H9 (cell line): ENCODE measurements around the gene NBEA. TPM values are rescaled to one million over a fixed set of nuclear protein-coding genes. Genes with fewer than 3 reads are reported as not detected.

Source experiments
- DNase-seq: peaks from one replicate; pipeline ENCODE4 v3.0.0-alpha.2; 2017
- H2AFZ ChIP-seq: one replicate; pipeline ENCODE4 v1.6.1; 2013; ENCODE audit warnings: mild to moderate bottlenecking, low read length, control low read depth, moderate library complexity
- H2AK5ac ChIP-seq: 2 replicates; pipeline ENCODE4 v1.6.1; 2013; ENCODE audit warnings: low read length, control low read depth, mixed read lengths; ENCODE audit not compliant: insufficient read length
- H2BK120ac ChIP-seq: one replicate; pipeline ENCODE4 v1.6.1; 2013; ENCODE audit warnings: low read depth, mild to moderate bottlenecking, low read length, control low read depth, inconsistent platforms; ENCODE audit not compliant: poor library complexity, severe bottlenecking
- H2BK12ac ChIP-seq: 2 replicates; pipeline ENCODE4 v1.6.1; 2013; ENCODE audit warnings: low read length, control low read depth, mixed read lengths, low read depth; ENCODE audit not compliant: insufficient read length
- H2BK15ac ChIP-seq: 2 replicates; pipeline ENCODE4 v1.6.1; 2013; ENCODE audit warnings: low read depth, low read length, control low read depth
- H2BK20ac ChIP-seq: one replicate; pipeline ENCODE4 v1.6.1; 2013; ENCODE audit warnings: low read depth, mild to moderate bottlenecking, low read length, control low read depth, inconsistent platforms; ENCODE audit not compliant: poor library complexity, severe bottlenecking
- H2BK5ac ChIP-seq: 2 replicates; pipeline ENCODE4 v1.6.1; 2013; ENCODE audit warnings: low read length, control low read depth, mixed read lengths; ENCODE audit not compliant: insufficient read length
- H3K14ac ChIP-seq: 2 replicates; pipeline ENCODE4 v1.6.1; 2013; ENCODE audit warnings: low read length, control low read depth; ENCODE audit not compliant: insufficient read depth
- H3K18ac ChIP-seq: 2 replicates; pipeline ENCODE4 v1.6.1; 2013; ENCODE audit warnings: low read depth, mild to moderate bottlenecking, mixed read lengths, low read length, control low read depth; ENCODE audit not compliant: insufficient read length
- H3K23ac ChIP-seq: 2 replicates; pipeline ENCODE4 v1.6.1; 2013; ENCODE audit warnings: low read length, control low read depth, mixed read lengths, low read depth; ENCODE audit not compliant: insufficient read length
- H3K23me2 ChIP-seq: 2 replicates; pipeline ENCODE4 v1.6.1; 2013; ENCODE audit warnings: low read depth, mild to moderate bottlenecking, mixed read lengths, low read length, control low read depth; ENCODE audit not compliant: insufficient read length, poor library complexity, severe bottlenecking
- H3K27ac ChIP-seq: 2 replicates; pipeline ENCODE4 v1.5.1; 2013; ENCODE audit warnings: low read length, control low read depth, mixed read lengths, low read depth; ENCODE audit not compliant: insufficient read length
- H3K27me3 ChIP-seq: 2 replicates; pipeline ENCODE4 v1.6.1; 2013; ENCODE audit warnings: low read length, control low read depth, inconsistent platforms; ENCODE audit not compliant: insufficient read depth
- H3K4ac ChIP-seq: 2 replicates; pipeline ENCODE4 v1.6.1; 2013; ENCODE audit warnings: low read depth, mild to moderate bottlenecking, control low read depth, inconsistent platforms, low read length, moderate library complexity
- H3K4me1 ChIP-seq: 2 replicates; pipeline ENCODE4 v1.6.1; 2013; ENCODE audit warnings: low read length, control low read depth, inconsistent platforms; ENCODE audit not compliant: insufficient read depth
- H3K4me2 ChIP-seq: 2 replicates; pipeline ENCODE4 v1.6.1; 2013; ENCODE audit warnings: low read length, control low read depth, mixed read lengths; ENCODE audit not compliant: insufficient read length, insufficient read depth
- H3K56ac ChIP-seq: 2 replicates; pipeline ENCODE4 v1.6.1; 2013; ENCODE audit warnings: low read depth, mild to moderate bottlenecking, mixed read lengths, low read length, control low read depth; ENCODE audit not compliant: insufficient read length
- H3K79me1 ChIP-seq: 2 replicates; pipeline ENCODE4 v1.6.1; 2013; ENCODE audit warnings: low read depth, mild to moderate bottlenecking, moderate library complexity, low read length, control low read depth, inconsistent platforms; ENCODE audit not compliant: insufficient read depth, poor library complexity, severe bottlenecking
- H3K79me2 ChIP-seq: 2 replicates; pipeline ENCODE4 v1.6.1; 2013; ENCODE audit warnings: low read length, control low read depth, inconsistent platforms; ENCODE audit not compliant: insufficient read depth
- H3K9ac ChIP-seq: 2 replicates; pipeline ENCODE4 v1.6.1; 2013; ENCODE audit warnings: low read length, control low read depth, mixed read lengths; ENCODE audit not compliant: insufficient read length; ENCODE audit errors: extremely low read depth
- H3K9me3 ChIP-seq: one replicate; pipeline ENCODE4 v1.6.1; 2013; ENCODE audit warnings: low read depth, low read length, inconsistent platforms; ENCODE audit not compliant: control insufficient read depth
- H3T11ph ChIP-seq: one replicate; pipeline ENCODE4 v1.6.1; 2013; ENCODE audit warnings: mild to moderate bottlenecking, low read length, control low read depth, inconsistent platforms
- H4K20me1 ChIP-seq: one replicate; pipeline ENCODE4 v1.6.1; 2013; ENCODE audit not compliant: control insufficient read depth, insufficient read length, insufficient read depth
- H4K5ac ChIP-seq: 2 replicates; pipeline ENCODE4 v1.6.1; 2013; ENCODE audit warnings: low read depth, mild to moderate bottlenecking, mixed read lengths, low read length, control low read depth; ENCODE audit not compliant: insufficient read length
- H4K8ac ChIP-seq: replicated peaks from 2 replicates; pipeline ENCODE4 v1.6.1; 2013; ENCODE audit warnings: low read length, control low read depth, mixed read lengths, low read depth; ENCODE audit not compliant: insufficient read length
- H4K91ac ChIP-seq: 2 replicates; pipeline ENCODE4 v1.6.1; 2013; ENCODE audit warnings: low read depth, mild to moderate bottlenecking, moderate library complexity, mixed read lengths, low read length, control low read depth; ENCODE audit not compliant: insufficient read length
- H3K27ac Mint-ChIP-seq, 3 experiments: 2 replicates in 2 of 3; 3 replicates in 1 of 3; pipeline ENCODE4 v1.8.0; 2020 to 2021; ENCODE audit warnings: mixed read lengths in 3 of 3, mild to moderate bottlenecking in 1 of 3, moderate library complexity in 1 of 3
- H3K27me3 Mint-ChIP-seq: 2 replicates; pipeline ENCODE4 v1.8.0; 2021; ENCODE audit warnings: low read depth, mild to moderate bottlenecking, moderate library complexity, mixed read lengths
- H3K36me3 Mint-ChIP-seq, 3 experiments: 2 replicates in 2 of 3; 3 replicates in 1 of 3; pipeline ENCODE4 v1.8.0; 2020 to 2021; ENCODE audit warnings: low read depth in 3 of 3, mixed read lengths in 3 of 3; ENCODE audit not compliant: insufficient read depth in 1 of 3
- H3K4me1 Mint-ChIP-seq, 2 experiments: 2 replicates each; pipeline ENCODE4 v1.8.0; 2020; ENCODE audit warnings: mixed read lengths in 2 of 2
- H3K4me3 Mint-ChIP-seq, 2 experiments: 2 replicates in 1 of 2; 3 replicates in 1 of 2; pipeline ENCODE4 v1.8.0; 2020 to 2021; ENCODE audit warnings: mild to moderate bottlenecking in 2 of 2, mixed read lengths in 2 of 2, moderate library complexity in 1 of 2
- H3K9me3 Mint-ChIP-seq, 2 experiments: 2 replicates in 1 of 2; 3 replicates in 1 of 2; pipeline ENCODE4 v1.8.0; 2020; ENCODE audit warnings: mild to moderate bottlenecking in 2 of 2, mixed read lengths in 2 of 2, moderate library complexity in 1 of 2
- WGBS: extraction: QIAGEN DNeasy Blood & Tissue Kit; methylation state at CpG from one replicate; pipeline ENCODE4 v1.1.7; 2013; ENCODE audit warnings: missing lambda C conversion rate, low lambda C conversion rate, mixed read lengths; ENCODE audit not compliant: insufficient read length; ENCODE audit errors: extremely low coverage; 5-methylcytosine and 5-hydroxymethylcytosine counted together
- total RNA-seq: library from RNA; stranded (reverse); gene quantifications from 2 replicates; pipeline ENCODE4 v1.2.1, GENCODE V29; 2021
- TF ChIP-seq, protein P1 (sequence below): fragments of 200-600 bp; sonication (generic); conservative IDR thresholded peaks from 3 replicates; pipeline ENCODE4 v1.8.0; 2021; ENCODE audit warnings: antibody characterized with exemption, mild to moderate bottlenecking

NBEA gene
- total RNA-seq, 1 experiment from 2014 or later = 17.3 TPM

DNA sequence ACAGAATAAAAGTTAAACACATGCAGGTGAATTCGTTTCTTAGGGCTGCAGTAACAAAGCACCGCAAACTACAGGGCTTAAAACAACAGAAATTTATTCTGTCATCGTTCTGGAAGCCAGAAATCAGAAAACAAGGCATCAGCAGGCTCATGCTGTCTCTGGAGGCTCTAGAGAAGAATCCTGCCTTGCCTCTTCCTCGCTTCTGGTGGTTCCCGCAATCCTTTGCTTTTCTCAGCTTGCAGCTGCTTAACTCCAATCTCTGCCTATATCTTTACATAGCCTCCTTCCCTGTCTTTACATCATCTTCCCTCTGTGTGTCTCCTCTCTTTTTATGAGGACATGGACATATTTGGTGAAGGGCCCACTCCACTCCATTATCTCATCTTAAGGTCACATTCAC is 6.2 kb upstream of the NBEA start:
- Histone ChIP-seq H4K20me1 (no peaks in the 10 kb centered on the region), H2AFZ (no peak overlapping the region), H3K4ac (no peak overlapping the region), H3K4me1 (no peaks in the 10 kb centered on the region), H2BK5ac (no peak overlapping the region), H3K27me3 (no peaks in the 10 kb centered on the region), H2BK120ac (no peak overlapping the region), H3K14ac (no peak overlapping the region), H4K5ac (no peak overlapping the region), H3K18ac (no peak overlapping the region), H3K56ac (no peak overlapping the region), H2AK5ac (no peak overlapping the region), H2BK20ac (no peak overlapping the region), H3K79me2 (no peaks in the 10 kb centered on the region), H3K23me2 (no peaks in the 10 kb centered on the region), H3K9me3 (no peaks in the 10 kb centered on the region), H3K4me2 (no peak overlapping the region), H4K8ac (no peak overlapping the region), H3T11ph (no peak overlapping the region), H3K27ac (no peak overlapping the region), H3K9ac (no peak overlapping the region), H3K79me1 (no peaks in the 10 kb centered on the region), H2BK15ac (no peak overlapping the region), H3K23ac (no peak overlapping the region), H4K91ac (no peak overlapping the region), H2BK12ac (no peak overlapping the region)
- TF ChIP-seq, protein P1, sequence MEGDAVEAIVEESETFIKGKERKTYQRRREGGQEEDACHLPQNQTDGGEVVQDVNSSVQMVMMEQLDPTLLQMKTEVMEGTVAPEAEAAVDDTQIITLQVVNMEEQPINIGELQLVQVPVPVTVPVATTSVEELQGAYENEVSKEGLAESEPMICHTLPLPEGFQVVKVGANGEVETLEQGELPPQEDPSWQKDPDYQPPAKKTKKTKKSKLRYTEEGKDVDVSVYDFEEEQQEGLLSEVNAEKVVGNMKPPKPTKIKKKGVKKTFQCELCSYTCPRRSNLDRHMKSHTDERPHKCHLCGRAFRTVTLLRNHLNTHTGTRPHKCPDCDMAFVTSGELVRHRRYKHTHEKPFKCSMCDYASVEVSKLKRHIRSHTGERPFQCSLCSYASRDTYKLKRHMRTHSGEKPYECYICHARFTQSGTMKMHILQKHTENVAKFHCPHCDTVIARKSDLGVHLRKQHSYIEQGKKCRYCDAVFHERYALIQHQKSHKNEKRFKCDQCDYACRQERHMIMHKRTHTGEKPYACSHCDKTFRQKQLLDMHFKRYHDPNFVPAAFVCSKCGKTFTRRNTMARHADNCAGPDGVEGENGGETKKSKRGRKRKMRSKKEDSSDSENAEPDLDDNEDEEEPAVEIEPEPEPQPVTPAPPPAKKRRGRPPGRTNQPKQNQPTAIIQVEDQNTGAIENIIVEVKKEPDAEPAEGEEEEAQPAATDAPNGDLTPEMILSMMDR = no peak
- Mint-ChIP-seq H3K4me3 (no peak overlapping the region), H3K36me3 (no peaks in the 10 kb centered on the region), H3K27ac (peak overlapping the region in 2 of 3 experiments; percentile 36 to 57; a peak in 3 of 7 replicates), H3K9me3 (no peaks in the 10 kb centered on the region), H3K27me3 (no peaks in the 10 kb centered on the region), H3K4me1 (peaks cover 25 to 34% of the 10 kb centered on the region in 2 experiments)
- WGBS = no CpG with 5 or more reads among the region's 5 CpGs
- no peak for DNase-seq
